Measurements from ENCODE around the gene ZFHX2. TPM values are rescaled to one million over a fixed set of nuclear protein-coding genes. Genes with fewer than 3 reads are reported as not detected.
A peak's percentile ranks its signal among the peaks of the same experiment; 100 is the strongest.

ZFHX2 gene
- total and polyA plus RNA-seq, 2 of the 13 experiments (the other 11 are each of a cell fraction or from before 2014, with no cell fraction given), result 0.17 to 0.44 TPM

DNA sequence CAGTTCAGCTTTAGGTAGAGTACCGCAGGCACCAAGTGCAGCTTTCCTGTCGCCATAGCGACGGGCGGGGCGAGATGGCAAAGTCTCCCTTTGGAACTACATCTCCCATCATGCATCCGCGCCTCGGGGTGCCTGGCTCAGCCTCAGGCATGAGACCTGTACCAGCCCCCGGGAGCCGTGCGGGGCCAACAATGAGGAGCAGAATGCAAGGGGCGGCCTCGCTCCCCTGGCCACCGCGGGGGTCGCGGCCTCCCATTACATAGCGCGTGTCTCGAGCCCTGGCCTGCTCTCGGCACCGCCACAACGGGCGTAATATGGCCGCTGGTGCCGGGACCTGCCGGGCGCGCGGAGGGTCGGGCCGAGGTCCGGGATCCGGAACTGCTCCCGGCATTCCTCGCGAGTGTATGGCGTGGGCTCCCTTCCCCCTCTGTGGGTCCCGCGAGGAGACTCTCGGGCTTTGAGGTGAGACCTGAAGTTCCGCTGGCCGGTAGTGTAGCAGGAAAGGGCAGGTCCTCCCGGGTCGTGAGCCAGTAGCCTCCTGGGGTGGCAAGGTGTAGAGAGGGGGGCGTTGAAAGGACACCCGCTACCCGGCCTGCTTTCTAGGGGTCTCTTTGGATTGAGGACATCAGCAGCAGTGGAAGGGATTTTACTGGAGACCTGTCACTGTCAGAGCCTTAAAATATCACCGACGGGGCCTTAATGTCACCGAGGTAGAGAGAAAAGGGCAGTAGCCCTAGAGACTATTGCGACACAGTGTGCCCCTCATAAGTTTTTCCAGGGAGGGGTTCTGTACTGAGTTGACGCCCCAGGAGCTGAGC, 4.5 kb upstream of the ZFHX2 start, which contains the start of gene THTPA (continued):
- TF ChIP-seq ZNF430 (CRISPR knock-in tag; IDR thresholded peaks at IDR 0.05), result peak; percentile 99
- TF ChIP-seq RELA (CRISPR knock-in tag; IDR thresholded peaks at IDR 0.05), result peak; percentile 98
- TF ChIP-seq FLYWCH1 (CRISPR knock-in tag; IDR thresholded peaks at IDR 0.05), result no peak
- TF ChIP-seq ESRRA (CRISPR knock-in tag; IDR thresholded peaks at IDR 0.05; ENCODE audit: low read depth), result peak; percentile 96
- peak; percentile 99 for TF ChIP-seq PAX8 (CRISPR knock-in tag; IDR thresholded peaks at IDR 0.05; ENCODE audit: borderline replicate concordance)
- peak; percentile 97 for TF ChIP-seq THAP7 (CRISPR knock-in tag; IDR thresholded peaks at IDR 0.05)
- TF ChIP-seq ZNF496 (CRISPR knock-in tag; IDR thresholded peaks at IDR 0.05; ENCODE audit: insufficient replicate concordance), result no peak
- peak; percentile 98 for TF ChIP-seq ZSCAN9 (CRISPR knock-in tag; IDR thresholded peaks at IDR 0.05; ENCODE audit: borderline replicate concordance)
- TF ChIP-seq ZNF605 (CRISPR knock-in tag; IDR thresholded peaks at IDR 0.05), result peak; percentile 100
- peak; percentile 86; the same call in 1 of the 2 replicates for TF ChIP-seq ZNF609 (CRISPR knock-in tag; IDR thresholded peaks at IDR 0.05; ENCODE audit: borderline replicate concordance)
- peak; percentile 97 for TF ChIP-seq ATF5 (CRISPR knock-in tag; IDR thresholded peaks at IDR 0.05; ENCODE audit: low read depth)
- peak; percentile 80 for TF ChIP-seq GMEB2 (CRISPR knock-in tag; IDR thresholded peaks at IDR 0.05; ENCODE audit: low read depth)
- peak; percentile 99 for TF ChIP-seq ZNF737 (CRISPR knock-in tag; IDR thresholded peaks at IDR 0.05; ENCODE audit: borderline replicate concordance)
- TF ChIP-seq TGIF2 (CRISPR knock-in tag; IDR thresholded peaks at IDR 0.05), result peak; percentile 38; the same call in 1 of the 2 replicates
- TF ChIP-seq ZBTB42 (CRISPR knock-in tag; IDR thresholded peaks at IDR 0.05), result peak; percentile 97
- peak; percentile 43; the same call in 1 of the 2 replicates for TF ChIP-seq HMG20A (CRISPR knock-in tag; IDR thresholded peaks at IDR 0.05; ENCODE audit: borderline replicate concordance)
- peak; percentile 99 for TF ChIP-seq ZNF788 (CRISPR knock-in tag; IDR thresholded peaks at IDR 0.05; ENCODE audit: borderline replicate concordance)
- no peak; the same call in 1 of the 2 replicates for TF ChIP-seq NPAS2 (CRISPR knock-in tag; IDR thresholded peaks at IDR 0.05; ENCODE audit: borderline replicate concordance)
- peak; percentile 76 for TF ChIP-seq ONECUT2 (CRISPR knock-in tag; IDR thresholded peaks at IDR 0.05)
- peak; percentile 96 for TF ChIP-seq GATAD1 (CRISPR knock-in tag; IDR thresholded peaks at IDR 0.05)
- TF ChIP-seq, protein P1, sequence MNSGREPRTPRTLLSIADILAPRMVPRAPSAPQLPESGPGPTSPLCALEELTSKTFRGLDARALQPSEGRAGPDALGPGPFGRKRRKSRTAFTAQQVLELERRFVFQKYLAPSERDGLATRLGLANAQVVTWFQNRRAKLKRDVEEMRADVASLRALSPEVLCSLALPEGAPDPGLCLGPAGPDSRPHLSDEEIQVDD (CRISPR knock-in tag; IDR thresholded peaks at IDR 0.05; ENCODE audit: borderline replicate concordance), result peak; percentile 78

Data from HepG2 (cell line).